HCT116 (cell line): ENCODE data around the gene BRD4. TPM values are rescaled to one million over a fixed set of nuclear protein-coding genes. Genes with fewer than 3 reads are reported as not detected.

Source experiments
- ATAC-seq: fragments of 200-7000 bp; cut with Tn5 transposase; 2 replicates; pipeline ENCODE4 v1.9.1; 2020; ENCODE audit warnings: mild to moderate bottlenecking, moderate library complexity
- BruUV-seq: library from RNA; stranded (reverse); fragments of 400-500 nt; replicated peaks from 2 replicates; lab custom pipeline; 2021; lab: Mats Ljungman, UMichigan
- CTCF ChIA-PET: fragments of 300-600 bp; sonication (Branson Sonifier 250); formaldehyde crosslinking; loops from one replicate; lab custom pipeline; 2021; ENCODE audit warnings: antibody characterized with exemption; lab: Charles Lee
- POLR2A ChIA-PET: fragments of 300-600, 350-600 bp; sonication (Branson Sonifier 250); formaldehyde crosslinking; loops from one replicate; lab custom pipeline; 2021; ENCODE audit warnings: antibody characterized with exemption; lab: Charles Lee
- RAD21 ChIA-PET, 2 experiments: fragments of 300-600 bp; sonication (Branson Sonifier 250); formaldehyde crosslinking; loops; one replicate each; lab custom pipeline; 2023; ENCODE audit warnings: low total read pairs in 2 of 2; ENCODE audit not compliant: uncharacterized antibody in 2 of 2, unreplicated experiment in 2 of 2, low non-redundant PET in 1 of 2; lab: Charles Lee
- DNase-seq: peaks from one replicate; pipeline ENCODE4 v3.0.0-alpha.2; 2010; ENCODE audit warnings: low read depth, low spot score
- H2AFZ ChIP-seq: fragments of 200-600 bp; shearing (Covaris generic), sonication (generic); 2 replicates; pipeline ENCODE4 v1.6.1; 2017; ENCODE audit warnings: low read depth, mixed run types, mixed read lengths, antibody characterized with exemption, low read length; ENCODE audit not compliant: poor library complexity, severe bottlenecking
- H3K27ac ChIP-seq: 2 replicates; pipeline ENCODE4 v1.5.1; 2012; ENCODE audit warnings: low read depth, low read length
- H3K27me3 ChIP-seq: fragments of 200-600 bp; sonication (generic); 2 replicates; pipeline ENCODE4 v1.6.1; 2016; ENCODE audit warnings: mixed run types, low read length, mixed read lengths; ENCODE audit not compliant: insufficient read depth
- H3K36me3 ChIP-seq, 2 experiments: fragments of 200-500 bp in 1 of 2; fragments of 200-600 bp in 1 of 2; sonication (Bioruptor generic) in 1 of 2; sonication (generic) in 1 of 2; 2 replicates each; pipeline versions ENCODE4 v1.5.1 to v1.6.1; 2014 to 2016; ENCODE audit warnings: low read length in 2 of 2, inconsistent platforms in 1 of 2, mixed read lengths in 1 of 2, mixed run types in 1 of 2; ENCODE audit not compliant: insufficient read depth in 2 of 2, control insufficient read depth in 1 of 2
- H3K4me1 ChIP-seq, 2 experiments: fragments of 200-600 bp in 1 of 2; sonication (generic) in 1 of 2; 2 replicates each; pipeline versions ENCODE4 v1.5.1 to v1.6.1; 2012 to 2017; ENCODE audit warnings: low read length in 2 of 2, inconsistent platforms in 1 of 2, mild to moderate bottlenecking in 1 of 2, mixed read lengths in 1 of 2, mixed run types in 1 of 2, moderate library complexity in 1 of 2; ENCODE audit not compliant: insufficient read depth in 2 of 2, control insufficient read depth in 1 of 2
- H3K4me2 ChIP-seq: fragments of 200-600 bp; sonication (generic); 2 replicates; pipeline ENCODE4 v1.6.1; 2017; ENCODE audit warnings: mixed run types, low read length, mixed read lengths
- H3K4me3 ChIP-seq, 2 experiments: fragments of 200-600 bp in 1 of 2; sonication (generic) in 1 of 2; replicated peaks in 1 of 2; 2 replicates each; pipeline ENCODE4 v1.5.1; 2011 to 2016; ENCODE audit warnings: low read length in 2 of 2, control low read depth in 1 of 2, low read depth in 1 of 2, mild to moderate bottlenecking in 1 of 2, mixed read lengths in 1 of 2, mixed run types in 1 of 2
- H3K79me2 ChIP-seq: fragments of 200-600 bp; sonication (generic); 2 replicates; pipeline ENCODE4 v1.6.1; 2017; ENCODE audit warnings: mild to moderate bottlenecking, mixed run types, low read length, moderate library complexity, mixed read lengths; ENCODE audit not compliant: insufficient read depth
- H3K9ac ChIP-seq: fragments of 200-600 bp; sonication (generic); 2 replicates; pipeline ENCODE4 v1.6.1; 2016; ENCODE audit warnings: low read length, mixed read lengths
- H3K9me2 ChIP-seq: fragments of 200-600 bp; sonication (generic), shearing (Covaris generic); 2 replicates; pipeline ENCODE4 v1.6.1; 2017; ENCODE audit warnings: mixed run types, mild to moderate bottlenecking, moderate library complexity; ENCODE audit not compliant: insufficient read depth
- H3K9me3 ChIP-seq, 2 experiments: fragments of 200-500 bp in 1 of 2; fragments of 200-600 bp in 1 of 2; sonication (Bioruptor generic) in 1 of 2; sonication (generic) in 1 of 2; 2 replicates each; pipeline ENCODE4 v1.6.1; 2014 to 2017; ENCODE audit warnings: low read length in 2 of 2, mixed read lengths in 2 of 2, inconsistent platforms in 1 of 2, low read depth in 1 of 2, mild to moderate bottlenecking in 1 of 2, mixed run types in 1 of 2, moderate library complexity in 1 of 2; ENCODE audit not compliant: control insufficient read depth in 1 of 2, insufficient read depth in 1 of 2
- H4K20me1 ChIP-seq: fragments of 200-600 bp; sonication (generic), shearing (Covaris generic); 2 replicates; pipeline ENCODE4 v1.6.1; 2017; ENCODE audit warnings: mixed run types, mild to moderate bottlenecking, moderate library complexity; ENCODE audit not compliant: insufficient read depth
- CTCF ChIP-seq, 3 experiments: fragments of 200-600 bp in 1 of 3; sonication (generic) in 1 of 3; IDR thresholded peaks in 2 of 3; conservative IDR thresholded peaks in 1 of 3; 2 replicates each; pipeline ENCODE4 v1.5.1; 2012 to 2017; ENCODE audit warnings: low read depth in 2 of 3, low read length in 2 of 3, antibody characterized with exemption in 1 of 3, borderline replicate concordance in 1 of 3, control low read depth in 1 of 3, mild to moderate bottlenecking in 1 of 3, mixed read lengths in 1 of 3, mixed run types in 1 of 3, moderate library complexity in 1 of 3; ENCODE audit not compliant: insufficient read depth in 1 of 3
- EGR1 ChIP-seq: IDR thresholded peaks from 2 replicates; pipeline ENCODE4 v1.6.1; 2012; ENCODE audit warnings: low read depth
- ELF1 ChIP-seq: IDR thresholded peaks from 2 replicates; pipeline ENCODE4 v1.6.1; 2012; ENCODE audit warnings: low read depth, borderline replicate concordance
- EZH2 ChIP-seq: fragments of 200-600 bp; sonication (generic); IDR thresholded peaks from 2 replicates; pipeline ENCODE4 v1.6.1; 2017; ENCODE audit warnings: antibody characterized with exemption, mixed run types
- EZH2phosphoT487 ChIP-seq: fragments of 200-600 bp; IDR thresholded peaks from 2 replicates; pipeline ENCODE4 v1.6.1; 2018; ENCODE audit warnings: antibody characterized with exemption, borderline replicate concordance
- FOSL1 ChIP-seq: IDR thresholded peaks from 2 replicates; pipeline ENCODE4 v1.6.1; 2012; ENCODE audit warnings: low read depth
- JUND ChIP-seq: IDR thresholded peaks from 2 replicates; pipeline ENCODE4 v1.6.1; 2012
- MAX ChIP-seq: IDR thresholded peaks from 2 replicates; pipeline ENCODE4 v1.6.1; 2012
- RAD21 ChIP-seq: IDR thresholded peaks from 2 replicates; pipeline ENCODE4 v1.6.1; 2012; ENCODE audit warnings: low read depth, mild to moderate bottlenecking
- YY1 ChIP-seq: IDR thresholded peaks from 2 replicates; pipeline ENCODE4 v1.6.1; 2011; ENCODE audit warnings: low read length, low read depth, moderate library complexity, mild to moderate bottlenecking; ENCODE audit not compliant: insufficient replicate concordance; ENCODE audit errors: extremely low read depth
- ZFX ChIP-seq: fragments of 450-650 bp; IDR thresholded peaks from 2 replicates; pipeline ENCODE4 v1.6.1; 2017
- intact Hi-C: fragments of 100-400 bp; cut with micrococcal nuclease; formaldehyde crosslinking; loops from 2 replicates; pipeline ENCODE4 v1.10.0; 2022
- total RNA-seq: library from RNA; stranded (reverse); gene quantifications from one replicate; pipeline ENCODE4 v1.2.1, GENCODE V29; 2021; ENCODE audit not compliant: unreplicated experiment

The BRD4 gene
- total RNA-seq, 1 experiment from 2014 or later: 52.9 TPM

- POLR2A ChIA-PET: no interaction called here
- Histone ChIP-seq H3K36me3 (peaks cover 0 to 3% of the 10 kb centered on the region in 2 experiments; a peak in 1 of 4 replicates), H3K9me2 (no peaks in the 10 kb centered on the region), H3K4me1 (peaks cover 9 to 10% of the 10 kb centered on the region in 2 experiments), H3K79me2 (no peaks in the 10 kb centered on the region), H3K4me2 (no peak overlapping the region), H3K27me3 (no peaks in the 10 kb centered on the region), H4K20me1 (no peaks in the 10 kb centered on the region), H2AFZ (no peak overlapping the region), H3K9ac (no peak overlapping the region), H3K4me3 (no peak overlapping the region), H3K27ac (no peak overlapping the region), H3K9me3 (no peaks in the 10 kb centered on the region)
- no TSS peak for BruUV-seq
- no peak for ATAC-seq
- TF ChIP-seq FOSL1 (no peak), RAD21 (no peak), ZFX (no peak), EZH2phosphoT487 (no peak), EZH2 (no peak), EGR1 (no peak), ELF1 (no peak), CTCF (IDR thresholded peaks at IDR 0.05 in 2 of 3, conservative IDR thresholded peaks at IDR 0.05 in 1 of 3; ENCODE audit: borderline replicate concordance in 1 of 3, insufficient read depth in 1 of 3, low read depth in 2 of 3, low read length in 2 of 3) (no peak), JUND (no peak), YY1 (no peak), MAX (no peak)
- DNase-seq: no peak
- RAD21 ChIA-PET: no interaction called here
- intact Hi-C loops: no loop called here
- CTCF ChIA-PET: no interaction called here
These were observed 88.1 kb downstream of the BRD4 start for GRCh38 chr19:15244106-15244803.
